HG02973 (cell line): Measurements from ENCODE around the gene LZTS2.

ENCODE experiments used
- ATAC-seq: cut with Tn5 transposase; IDR thresholded peaks from one replicate; pipeline ENCODE4 v1.9.1; 2021; ENCODE audit warnings: moderate library complexity; ENCODE audit not compliant: unreplicated experiment

LZTS2 gene

DNA sequence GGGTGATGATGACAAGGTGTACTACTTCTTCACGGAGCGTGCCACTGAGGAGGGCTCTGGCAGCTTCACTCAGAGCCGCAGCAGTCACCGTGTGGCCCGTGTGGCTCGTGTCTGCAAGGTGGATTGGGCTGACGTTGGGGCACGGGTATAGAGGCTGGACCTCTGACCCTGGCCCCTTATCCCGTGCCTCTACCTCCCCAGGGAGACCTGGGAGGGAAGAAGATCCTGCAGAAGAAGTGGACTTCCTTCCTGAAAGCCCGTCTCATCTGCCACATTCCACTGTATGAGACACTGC is 20.8 kb upstream of the LZTS2 start:
- ATAC-seq = no peak

GRCh38 chr10:100979791-100980272 is 19.8 kb upstream of the LZTS2 start:
- ATAC-seq = no peak

DNA sequence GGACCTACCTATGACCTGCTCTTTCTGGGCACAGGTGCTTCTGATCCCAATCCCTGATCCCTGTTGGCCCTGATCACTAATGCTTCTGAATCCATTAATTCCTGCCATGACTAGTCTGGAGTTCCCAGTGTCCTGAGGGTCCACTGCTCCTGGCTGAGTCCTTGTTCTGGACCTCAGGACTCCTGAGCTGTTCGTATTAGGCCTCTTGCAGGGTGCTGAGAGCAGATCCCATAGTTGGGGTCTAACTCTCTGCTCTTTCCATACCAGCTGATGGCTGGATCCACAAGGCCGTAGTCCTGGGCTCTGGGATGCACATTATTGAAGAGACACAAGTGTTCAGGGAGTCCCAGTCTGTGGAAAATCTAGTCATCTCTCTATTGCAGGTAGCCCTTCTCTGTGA is 19.3 kb upstream of the LZTS2 start:
- ATAC-seq = no peak

- no peak for ATAC-seq
Observed at GRCh38 chr10:100980711-100981110, 18.9 kb upstream of the LZTS2 start.

DNA sequence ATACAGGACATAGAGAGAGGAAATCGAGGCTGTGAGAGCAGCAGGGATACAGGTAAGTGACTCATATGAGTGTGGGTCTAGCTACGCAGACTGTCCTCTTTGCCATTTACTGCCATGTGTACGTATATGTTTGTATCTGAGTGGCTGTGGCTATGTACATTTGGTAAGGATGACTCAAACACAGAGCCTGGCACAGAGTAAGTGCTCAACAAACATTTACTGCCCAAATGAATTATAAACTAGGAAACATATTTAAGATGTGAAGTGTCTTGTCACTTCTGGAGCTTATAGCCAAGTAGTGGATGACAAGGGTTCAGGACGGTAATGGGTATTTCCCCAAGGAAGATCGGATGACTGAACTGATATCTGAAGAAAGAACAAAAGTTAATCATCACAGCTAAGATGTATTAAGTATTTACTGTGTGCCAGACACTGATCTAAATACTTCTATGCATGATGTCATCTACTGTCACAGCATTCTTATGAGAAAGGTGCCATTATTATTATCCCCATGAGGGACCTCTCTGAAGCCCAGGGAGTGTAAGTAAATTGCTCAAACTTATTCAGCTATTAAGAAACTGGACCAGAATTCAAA is 18.3 kb upstream of the LZTS2 start:
- ATAC-seq = no peak

- ATAC-seq = no peak
Observed at GRCh38 chr10:100982916-100983830, 16.4 kb upstream of the LZTS2 start.

DNA sequence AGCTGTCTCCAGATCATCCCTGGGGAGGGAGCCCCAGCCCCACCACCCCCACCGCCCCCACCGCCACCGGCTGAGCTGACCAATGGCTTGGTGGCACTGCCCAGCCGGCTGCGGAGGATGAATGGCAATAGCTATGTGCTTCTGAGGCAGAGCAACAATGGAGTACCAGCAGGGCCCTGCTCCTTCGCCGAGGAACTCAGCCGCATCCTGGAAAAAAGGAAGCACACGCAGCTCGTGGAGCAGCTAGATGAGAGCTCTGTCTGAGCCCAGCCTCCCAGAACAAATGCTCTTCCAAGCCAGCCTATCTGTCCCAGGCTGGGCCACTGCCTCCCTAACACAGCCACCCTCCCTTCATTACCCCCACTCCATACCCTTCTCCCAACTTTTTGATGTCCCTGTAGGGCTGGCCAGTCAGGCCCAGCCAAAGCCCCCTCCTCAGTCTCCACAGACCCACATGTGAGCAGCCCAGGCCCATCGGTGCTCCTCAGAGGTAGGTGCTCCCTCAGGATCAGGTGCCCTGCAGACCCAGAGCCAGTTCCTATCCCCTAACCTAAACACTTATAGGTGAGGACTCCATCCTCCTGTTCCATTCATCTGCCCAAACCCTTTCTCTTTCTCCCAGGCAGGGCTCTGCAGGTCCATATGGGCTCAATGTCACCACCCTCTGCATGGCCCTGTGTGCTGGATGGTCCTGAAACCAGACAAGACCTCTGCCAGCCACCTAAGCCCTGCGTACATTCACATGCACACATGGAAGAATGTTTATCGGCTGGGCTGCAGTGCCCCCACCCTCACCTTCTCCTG is 15.5 kb upstream of the LZTS2 start:
- ATAC-seq = no peak

DNA sequence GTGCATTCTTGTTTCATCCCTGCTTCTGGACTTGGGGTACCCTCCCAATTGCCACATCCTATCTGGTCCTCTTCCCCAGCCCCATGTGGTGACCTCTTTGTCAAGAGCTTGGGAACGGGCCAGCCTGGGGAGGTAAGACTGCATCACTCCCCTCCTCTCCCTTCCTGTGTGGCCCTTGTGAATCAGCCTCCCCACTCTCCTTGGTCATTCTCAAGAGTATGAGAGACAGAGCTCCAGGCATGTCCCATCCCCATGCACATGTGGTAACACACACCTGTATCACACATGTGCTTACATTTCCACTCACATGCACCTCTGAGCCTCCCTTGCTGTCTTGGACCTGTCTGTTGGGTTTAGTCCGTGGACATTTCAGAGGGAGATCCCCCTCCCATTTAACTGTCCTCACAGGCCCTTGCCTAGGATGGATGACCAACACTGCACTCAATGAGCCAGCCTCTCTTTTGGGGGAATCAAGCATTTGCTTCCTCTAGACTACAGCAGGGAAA is 14.9 kb upstream of the LZTS2 start:
- ATAC-seq = no peak

GRCh38 chr10:100985336-100985735 is 14.3 kb upstream of the LZTS2 start:
- no peak for ATAC-seq

- no peak for ATAC-seq
Observed at GRCh38 chr10:100986623-100986951, 13.0 kb upstream of the LZTS2 start.

GRCh38 chr10:100986952-100987684 is 12.5 kb upstream of the LZTS2 start, which contains the start of the genes MRPL43 and TWNK:
TSS of gene MRPL43 (minus strand) at chr10:100987497. CDS start at chr10:100987443, 54 bp downstream.
TSS of gene TWNK (plus strand) at chr10:100987543. CDS start at chr10:100988211, 668 bp downstream.
- peak; percentile 76 for ATAC-seq

DNA sequence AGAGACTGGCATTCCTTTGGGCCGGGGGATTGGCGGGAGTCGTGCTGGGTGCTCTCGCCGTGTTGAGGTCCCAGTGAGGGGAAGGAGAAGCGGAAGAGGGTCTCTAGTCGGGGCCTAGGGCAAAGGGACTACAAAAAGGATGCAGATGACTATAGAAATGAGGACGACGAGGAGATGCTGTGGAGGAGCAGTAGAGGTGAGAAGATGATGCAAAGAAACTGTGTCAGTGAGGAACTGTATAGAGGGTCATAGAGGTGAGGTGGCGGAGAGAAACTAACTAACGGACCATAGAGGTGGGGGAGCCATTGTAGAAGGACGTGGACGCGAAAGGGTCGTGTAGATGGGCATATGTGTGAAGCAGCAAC is 11.9 kb upstream of the LZTS2 start:
- ATAC-seq = no peak

DNA sequence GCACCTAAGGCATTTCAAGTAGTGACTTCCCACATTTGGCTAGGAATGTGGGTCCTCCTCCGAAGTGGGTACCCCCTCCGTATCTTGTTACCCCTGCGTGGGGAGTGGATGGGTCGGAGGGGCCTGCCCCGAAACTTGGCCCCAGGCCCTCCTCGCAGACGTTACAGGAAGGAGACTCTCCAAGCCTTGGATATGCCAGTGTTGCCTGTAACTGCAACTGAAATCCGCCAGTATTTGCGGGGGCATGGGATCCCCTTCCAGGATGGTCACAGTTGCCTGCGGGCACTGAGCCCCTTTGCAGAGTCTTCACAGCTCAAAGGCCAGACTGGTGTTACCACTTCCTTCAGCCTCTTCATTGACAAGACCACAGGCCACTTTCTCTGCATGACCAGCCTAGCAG is 11.4 kb upstream of the LZTS2 start:
- no peak for ATAC-seq

GRCh38 chr10:100989088-100989487 is 10.5 kb upstream of the LZTS2 start:
- ATAC-seq = no peak

- ATAC-seq = no peak
Observed at GRCh38 chr10:100993986-100994708, 5.5 kb upstream of the LZTS2 start.

DNA sequence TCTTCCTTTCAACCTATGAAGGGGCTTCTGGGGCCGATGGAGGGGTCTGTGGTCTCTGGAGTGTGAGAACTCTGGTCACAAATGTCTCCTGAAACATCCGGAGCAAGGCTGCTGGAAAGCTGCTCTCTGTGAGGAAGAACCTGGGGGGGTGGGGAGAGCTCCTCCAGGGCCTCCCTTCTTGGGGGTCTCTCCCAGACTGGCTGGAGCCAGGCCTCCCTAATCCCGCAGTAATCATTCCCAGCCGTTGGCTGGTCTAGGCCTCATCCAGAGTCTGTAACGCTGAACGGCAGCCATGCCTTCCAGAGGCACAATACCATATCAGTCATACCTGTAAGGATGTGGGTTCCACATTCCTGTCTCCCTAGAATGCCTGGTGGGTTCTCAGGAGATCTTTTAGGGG is 4.4 kb upstream of the LZTS2 start:
- no peak for ATAC-seq

DNA sequence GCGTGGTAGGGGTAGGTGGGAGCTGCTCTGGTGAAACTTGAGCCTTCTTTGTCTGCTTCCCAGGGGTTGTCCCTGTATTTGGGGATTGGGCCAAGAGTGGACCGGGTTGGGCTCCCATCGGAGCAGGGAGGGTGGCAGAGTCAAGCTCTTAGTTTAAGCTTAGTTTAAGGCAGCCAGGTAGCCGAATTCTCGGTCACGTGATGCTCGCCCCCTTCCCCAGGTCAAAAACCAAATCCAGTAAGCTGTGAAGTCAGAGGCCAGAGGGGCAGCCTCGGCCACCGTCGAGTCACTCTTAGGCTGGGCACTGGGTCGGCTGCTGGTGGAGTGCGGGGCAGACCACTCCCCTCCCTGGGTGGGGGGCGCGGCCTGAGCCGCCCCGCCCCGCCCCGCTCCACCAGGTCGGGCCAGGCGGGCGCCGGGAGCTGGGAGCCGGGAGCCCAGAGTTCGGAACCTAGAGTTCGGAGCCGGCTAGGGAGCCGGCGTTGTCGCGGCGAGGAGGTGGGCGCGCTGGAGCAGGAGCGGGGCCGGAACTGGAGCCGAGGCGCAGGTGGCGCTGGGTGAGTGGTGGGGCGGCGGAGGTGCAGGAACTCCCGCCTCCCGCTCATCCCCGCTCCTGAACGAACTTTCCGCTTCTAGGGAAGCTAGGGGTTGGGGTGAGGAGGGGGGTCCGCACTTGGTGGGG is 2.8 kb upstream of the LZTS2 start:
- ATAC-seq = no peak

DNA sequence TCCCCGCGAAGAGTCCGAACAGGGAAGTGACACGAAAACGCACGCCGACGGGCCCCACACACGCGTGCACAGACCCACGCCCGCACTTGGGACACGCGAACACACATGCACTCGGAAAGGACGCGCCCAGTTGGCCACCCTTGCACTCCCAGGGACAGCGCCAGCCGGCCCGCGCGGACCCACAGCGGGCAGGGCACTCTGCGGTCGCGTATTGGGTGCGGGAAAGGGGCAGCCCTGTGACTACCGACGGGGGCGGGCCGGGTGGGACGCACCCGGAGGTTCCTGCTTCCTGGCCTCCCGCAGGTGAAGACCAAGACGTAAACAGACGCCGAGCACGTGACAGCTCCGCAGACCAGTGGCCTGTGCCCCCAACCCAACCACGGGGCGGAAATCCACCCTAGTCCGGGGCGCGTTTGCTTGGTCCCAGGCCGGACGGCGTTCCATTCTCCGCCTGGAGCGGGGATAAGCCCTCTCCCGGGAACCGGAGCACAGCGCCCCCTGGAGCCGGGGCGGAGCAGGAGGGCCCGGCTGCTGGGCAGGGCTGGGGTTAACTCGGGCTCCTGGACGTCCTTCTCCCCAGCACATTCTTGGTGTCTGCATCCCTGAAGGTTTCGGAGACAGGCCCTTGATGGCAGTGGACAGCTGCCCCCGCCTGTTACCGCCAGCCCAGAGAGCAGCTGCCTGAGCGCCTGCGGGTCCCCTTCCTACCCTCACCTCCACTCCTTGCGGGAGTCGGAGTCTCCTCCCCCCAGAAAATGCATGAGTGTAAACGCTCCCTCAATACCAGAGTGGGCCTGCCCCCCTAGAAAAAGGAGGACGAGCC is 2.0 kb upstream of the LZTS2 start:
- ATAC-seq = peak; percentile 33
